ENCODE results near the gene DVL3.
A peak's percentile ranks its signal among the peaks of the same experiment; 100 is the strongest.

DVL3 gene

GRCh38 chr3:184171562-184171961 lies 16.4 kb downstream of the DVL3 start:
- Histone ChIP-seq H3K27ac (no peak overlapping the region), H3K4me1 (peaks cover under 1% of the 10 kb centered on the region), H3K36me3 (ENCODE audit: control insufficient read depth, insufficient read depth, low read length) (no peaks in the 10 kb centered on the region), H3K4me2 (ENCODE audit: low read length) (no peak overlapping the region), H2AFZ (no peak overlapping the region), H3K4me3 (ENCODE audit: low read depth, low read length) (no peak overlapping the region), H3K9me3 (ENCODE audit: control insufficient read depth, low read length) (no peaks in the 10 kb centered on the region), H3K79me2 (peaks cover 8% of the 10 kb centered on the region), H3K27me3 (ENCODE audit: control insufficient read depth, insufficient read depth, low read length) (no peaks in the 10 kb centered on the region), H3K9ac (no peak overlapping the region)
- TF ChIP-seq, protein P1, sequence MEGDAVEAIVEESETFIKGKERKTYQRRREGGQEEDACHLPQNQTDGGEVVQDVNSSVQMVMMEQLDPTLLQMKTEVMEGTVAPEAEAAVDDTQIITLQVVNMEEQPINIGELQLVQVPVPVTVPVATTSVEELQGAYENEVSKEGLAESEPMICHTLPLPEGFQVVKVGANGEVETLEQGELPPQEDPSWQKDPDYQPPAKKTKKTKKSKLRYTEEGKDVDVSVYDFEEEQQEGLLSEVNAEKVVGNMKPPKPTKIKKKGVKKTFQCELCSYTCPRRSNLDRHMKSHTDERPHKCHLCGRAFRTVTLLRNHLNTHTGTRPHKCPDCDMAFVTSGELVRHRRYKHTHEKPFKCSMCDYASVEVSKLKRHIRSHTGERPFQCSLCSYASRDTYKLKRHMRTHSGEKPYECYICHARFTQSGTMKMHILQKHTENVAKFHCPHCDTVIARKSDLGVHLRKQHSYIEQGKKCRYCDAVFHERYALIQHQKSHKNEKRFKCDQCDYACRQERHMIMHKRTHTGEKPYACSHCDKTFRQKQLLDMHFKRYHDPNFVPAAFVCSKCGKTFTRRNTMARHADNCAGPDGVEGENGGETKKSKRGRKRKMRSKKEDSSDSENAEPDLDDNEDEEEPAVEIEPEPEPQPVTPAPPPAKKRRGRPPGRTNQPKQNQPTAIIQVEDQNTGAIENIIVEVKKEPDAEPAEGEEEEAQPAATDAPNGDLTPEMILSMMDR (IDR thresholded peaks at IDR 0.05), result no peak

DNA sequence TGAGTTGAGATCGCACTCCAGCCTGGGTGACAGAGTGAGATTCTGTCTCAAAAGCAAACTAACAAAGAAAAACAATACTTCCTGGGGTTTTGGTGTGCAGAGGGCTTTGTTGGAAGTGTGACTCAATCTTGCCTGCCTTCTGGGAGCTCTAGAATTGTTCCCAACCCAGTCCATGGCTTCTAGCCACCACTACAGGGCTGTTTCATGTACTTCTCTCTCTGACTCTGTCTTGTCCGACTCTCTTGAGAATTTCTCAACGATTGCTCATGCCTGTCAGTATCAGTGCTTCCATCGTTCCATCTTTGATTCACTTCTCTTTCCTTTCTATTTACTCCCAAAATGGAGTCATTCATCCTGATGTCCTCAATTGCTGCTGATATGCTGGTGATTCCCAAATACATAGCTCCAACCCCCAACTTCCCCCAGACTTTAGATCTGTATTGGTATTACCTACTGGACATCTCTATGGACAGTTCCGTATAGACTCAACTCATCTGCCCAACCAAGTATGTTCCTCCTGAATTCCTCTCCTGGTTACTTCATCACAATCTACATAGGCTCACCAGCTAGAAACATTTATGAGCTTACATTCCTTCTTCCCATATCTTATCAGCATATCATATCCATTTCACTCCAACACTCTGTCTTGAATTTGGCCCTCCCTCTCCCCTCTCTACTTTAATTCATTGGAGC lies 17.6 kb downstream of the DVL3 start:
- no peak overlapping the region for H3K4me3 ChIP-seq (ENCODE audit: low read depth, low read length)
- no peak overlapping the region for H3K9ac ChIP-seq
- no peak overlapping the region for H3K4me2 ChIP-seq (ENCODE audit: low read length)
- H3K79me2 ChIP-seq, result peaks cover 14% of the 10 kb centered on the region
- peaks cover 12% of the 10 kb centered on the region for H3K4me1 ChIP-seq
- no peak overlapping the region for H2AFZ ChIP-seq
- no peaks in the 10 kb centered on the region for H3K9me3 ChIP-seq (ENCODE audit: control insufficient read depth, low read length)
- H3K36me3 ChIP-seq (ENCODE audit: control insufficient read depth, insufficient read depth, low read length), result no peaks in the 10 kb centered on the region
- no peak overlapping the region for H3K27ac ChIP-seq
- H3K27me3 ChIP-seq (ENCODE audit: control insufficient read depth, insufficient read depth, low read length), result no peaks in the 10 kb centered on the region
- TF ChIP-seq, protein P1 (IDR thresholded peaks at IDR 0.05), result no peak

GRCh38 chr3:184173374-184173722 lies 18.2 kb downstream of the DVL3 start:
- Histone ChIP-seq H3K36me3 (ENCODE audit: control insufficient read depth, insufficient read depth, low read length) (no peaks in the 10 kb centered on the region), H3K4me3 (ENCODE audit: low read depth, low read length) (no peak overlapping the region), H3K27ac (no peak overlapping the region), H3K27me3 (ENCODE audit: control insufficient read depth, insufficient read depth, low read length) (no peaks in the 10 kb centered on the region), H2AFZ (no peak overlapping the region), H3K79me2 (peaks cover 19% of the 10 kb centered on the region), H3K9me3 (ENCODE audit: control insufficient read depth, low read length) (no peaks in the 10 kb centered on the region), H3K4me2 (ENCODE audit: low read length) (no peak overlapping the region), H3K9ac (no peak overlapping the region), H3K4me1 (peaks cover 12% of the 10 kb centered on the region)
- TF ChIP-seq, protein P1 (IDR thresholded peaks at IDR 0.05), result no peak

- H3K27ac ChIP-seq, result peak overlapping the region; percentile 3
Measured at GRCh38 chr3:184174284-184174645, 19.1 kb downstream of the DVL3 start.

More at GRCh38 chr3:184174284-184174645, 19.1 kb downstream of the DVL3 start:
- Histone ChIP-seq H3K27me3 (ENCODE audit: control insufficient read depth, insufficient read depth, low read length) (no peaks in the 10 kb centered on the region), H2AFZ (no peak overlapping the region), H3K9ac (no peak overlapping the region), H3K79me2 (peaks cover 21% of the 10 kb centered on the region), H3K4me1 (peaks cover 12% of the 10 kb centered on the region), H3K4me3 (ENCODE audit: low read depth, low read length) (no peak overlapping the region), H3K9me3 (ENCODE audit: control insufficient read depth, low read length) (no peaks in the 10 kb centered on the region), H3K36me3 (ENCODE audit: control insufficient read depth, insufficient read depth, low read length) (no peaks in the 10 kb centered on the region), H3K4me2 (ENCODE audit: low read length) (no peak overlapping the region)
- TF ChIP-seq, protein P1 (IDR thresholded peaks at IDR 0.05), result no peak
